Vagina (tissue), 2 donors: ENCODE data around the gene SH2D1B.

Experiments
- POLR2A ChIP-seq, 2 donors: fragments of 450-650 bp; IDR thresholded peaks; one replicate each; pipeline ENCODE4 v1.6.1; 2017; ENCODE audit warnings: antibody characterized with exemption in 2 of 2, mild to moderate bottlenecking in 2 of 2, moderate library complexity in 2 of 2
- POLR2AphosphoS5 ChIP-seq, 2 donors: sonication (generic); formaldehyde crosslinking; IDR thresholded peaks; one replicate each; pipeline ENCODE4 v1.9.0; 2017; ENCODE audit warnings: antibody characterized with exemption in 2 of 2, mild to moderate bottlenecking in 2 of 2, low read depth in 1 of 2; ENCODE audit not compliant: insufficient read depth in 1 of 2
- TF ChIP-seq, protein P1 (sequence below), 3 experiments: fragments of 450-650 bp in 2 of 3; fragments of 200-600 bp in 1 of 3; sonication (generic) in 1 of 3; IDR thresholded peaks; one replicate each; pipeline ENCODE4 v1.5.1; 2017 to 2019; ENCODE audit warnings: antibody characterized with exemption in 3 of 3, mild to moderate bottlenecking in 2 of 3, moderate library complexity in 2 of 3

DNA sequence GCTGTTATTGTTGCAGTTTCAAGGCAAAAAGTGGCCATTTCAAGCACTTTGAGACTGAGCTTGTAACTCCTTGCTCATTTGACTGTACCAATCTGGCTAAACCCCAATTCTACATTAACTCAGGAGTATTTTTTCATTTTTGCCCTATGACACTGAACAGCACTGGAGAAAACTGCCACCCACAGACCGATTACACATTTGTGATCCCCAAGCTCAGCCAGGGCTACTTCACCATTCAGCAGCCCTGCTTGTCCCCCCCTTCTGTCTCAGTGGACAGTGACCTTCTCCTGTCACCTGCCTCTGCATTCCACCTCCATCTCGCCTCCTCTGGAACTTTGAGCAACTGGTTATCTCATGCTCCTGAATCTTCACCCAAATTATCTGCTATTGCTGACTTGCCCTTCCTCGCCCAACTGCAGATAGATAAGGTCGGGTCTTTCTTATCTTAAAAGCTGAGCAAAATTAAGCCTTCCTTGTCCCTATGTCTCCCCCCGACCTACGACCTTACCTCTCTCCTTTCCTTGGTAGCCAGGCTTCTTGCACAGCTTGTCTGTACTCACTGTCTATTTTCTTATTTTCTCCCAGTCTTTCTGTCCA, 60.6 kb downstream of the SH2D1B start:
- TF ChIP-seq POLR2A (IDR thresholded peaks at IDR 0.05): no peak
- no peak for TF ChIP-seq POLR2AphosphoS5 (IDR thresholded peaks at IDR 0.05; ENCODE audit: insufficient read depth in 1 of 2, low read depth in 1 of 2)
- TF ChIP-seq, protein P1, sequence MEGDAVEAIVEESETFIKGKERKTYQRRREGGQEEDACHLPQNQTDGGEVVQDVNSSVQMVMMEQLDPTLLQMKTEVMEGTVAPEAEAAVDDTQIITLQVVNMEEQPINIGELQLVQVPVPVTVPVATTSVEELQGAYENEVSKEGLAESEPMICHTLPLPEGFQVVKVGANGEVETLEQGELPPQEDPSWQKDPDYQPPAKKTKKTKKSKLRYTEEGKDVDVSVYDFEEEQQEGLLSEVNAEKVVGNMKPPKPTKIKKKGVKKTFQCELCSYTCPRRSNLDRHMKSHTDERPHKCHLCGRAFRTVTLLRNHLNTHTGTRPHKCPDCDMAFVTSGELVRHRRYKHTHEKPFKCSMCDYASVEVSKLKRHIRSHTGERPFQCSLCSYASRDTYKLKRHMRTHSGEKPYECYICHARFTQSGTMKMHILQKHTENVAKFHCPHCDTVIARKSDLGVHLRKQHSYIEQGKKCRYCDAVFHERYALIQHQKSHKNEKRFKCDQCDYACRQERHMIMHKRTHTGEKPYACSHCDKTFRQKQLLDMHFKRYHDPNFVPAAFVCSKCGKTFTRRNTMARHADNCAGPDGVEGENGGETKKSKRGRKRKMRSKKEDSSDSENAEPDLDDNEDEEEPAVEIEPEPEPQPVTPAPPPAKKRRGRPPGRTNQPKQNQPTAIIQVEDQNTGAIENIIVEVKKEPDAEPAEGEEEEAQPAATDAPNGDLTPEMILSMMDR (IDR thresholded peaks at IDR 0.05): no peak
